DND-41 (cell line): ENCODE measurements around the gene GOLGA1.

ENCODE experiments used
- ATAC-seq: fragments of 200-7000 bp; cut with Tn5 transposase; 3 replicates; pipeline ENCODE4 v1.9.1; 2021; ENCODE audit warnings: low read depth; ENCODE audit not compliant: insufficient read depth
- DNase-seq: peaks from one replicate; pipeline ENCODE4 v3.0.0-alpha.2; 2020
- H2AFZ ChIP-seq: 2 replicates; pipeline ENCODE4 v1.6.0; 2012; ENCODE audit warnings: low read depth, low read length
- H3K27ac ChIP-seq: 2 replicates; pipeline ENCODE4 v1.5.1; 2012; ENCODE audit warnings: low read length, inconsistent platforms
- H3K27me3 ChIP-seq: fragments of 200-600 bp; sonication (generic); 2 replicates; pipeline ENCODE4 v1.6.0; 2012; ENCODE audit warnings: low read length, mild to moderate bottlenecking, inconsistent platforms; ENCODE audit not compliant: insufficient read depth, poor library complexity
- H3K36me3 ChIP-seq: 2 replicates; pipeline ENCODE4 v1.5.1; 2012; ENCODE audit warnings: low read length, inconsistent platforms; ENCODE audit not compliant: insufficient read depth
- H3K4me1 ChIP-seq: 2 replicates; pipeline ENCODE4 v1.5.1; 2012; ENCODE audit warnings: mild to moderate bottlenecking, low read length; ENCODE audit not compliant: insufficient read depth
- H3K4me2 ChIP-seq: 2 replicates; pipeline ENCODE4 v1.6.0; 2012; ENCODE audit warnings: mild to moderate bottlenecking, moderate library complexity, low read length, inconsistent platforms; ENCODE audit not compliant: insufficient read depth
- H3K4me3 ChIP-seq, 2 experiments: fragments of 200-600 bp in 1 of 2; shearing (Covaris generic) in 1 of 2; 2 replicates each; pipeline ENCODE4 v1.5.1; 2012 to 2016; ENCODE audit warnings: inconsistent platforms in 2 of 2, low read length in 2 of 2, mild to moderate bottlenecking in 2 of 2, low read depth in 1 of 2, moderate library complexity in 1 of 2
- H3K79me2 ChIP-seq: 2 replicates; pipeline ENCODE4 v1.6.0; 2012; ENCODE audit warnings: low read length, inconsistent platforms; ENCODE audit not compliant: insufficient read depth
- H3K9ac ChIP-seq: 2 replicates; pipeline ENCODE4 v1.6.0; 2012; ENCODE audit warnings: low read depth, mild to moderate bottlenecking, inconsistent platforms, low read length, moderate library complexity
- H3K9me3 ChIP-seq: 2 replicates; pipeline ENCODE4 v1.5.1; 2012; ENCODE audit warnings: low read length, moderate library complexity, mild to moderate bottlenecking, inconsistent platforms; ENCODE audit not compliant: insufficient read depth, severe bottlenecking
- H4K20me1 ChIP-seq: 2 replicates; pipeline ENCODE4 v1.6.0; 2012; ENCODE audit warnings: low read length; ENCODE audit not compliant: insufficient read depth
- EZH2 ChIP-seq: IDR thresholded peaks from 3 replicates; pipeline ENCODE4 v1.6.1; 2012; ENCODE audit warnings: borderline replicate concordance, low read depth, mild to moderate bottlenecking, moderate library complexity, low read length, inconsistent platforms; ENCODE audit not compliant: severe bottlenecking
- TF ChIP-seq, protein P1 (sequence below): IDR thresholded peaks from 2 replicates; pipeline ENCODE4 v1.5.1; 2012; ENCODE audit warnings: borderline replicate concordance, low read length, moderate library complexity, mild to moderate bottlenecking; ENCODE audit not compliant: poor library complexity, severe bottlenecking; ENCODE audit errors: extremely low read depth

The GOLGA1 gene

GRCh38 chr9:124868511-124869465 is 72.1 kb downstream of the GOLGA1 start:
- H3K4me3 ChIP-seq = peak overlapping the region; percentile 74 to 92
- DNase-seq = peak; percentile 91
- peak overlapping the region; percentile 93 for H3K9ac ChIP-seq
- peak overlapping the region; percentile 77 for H2AFZ ChIP-seq
- TF ChIP-seq, protein P1, sequence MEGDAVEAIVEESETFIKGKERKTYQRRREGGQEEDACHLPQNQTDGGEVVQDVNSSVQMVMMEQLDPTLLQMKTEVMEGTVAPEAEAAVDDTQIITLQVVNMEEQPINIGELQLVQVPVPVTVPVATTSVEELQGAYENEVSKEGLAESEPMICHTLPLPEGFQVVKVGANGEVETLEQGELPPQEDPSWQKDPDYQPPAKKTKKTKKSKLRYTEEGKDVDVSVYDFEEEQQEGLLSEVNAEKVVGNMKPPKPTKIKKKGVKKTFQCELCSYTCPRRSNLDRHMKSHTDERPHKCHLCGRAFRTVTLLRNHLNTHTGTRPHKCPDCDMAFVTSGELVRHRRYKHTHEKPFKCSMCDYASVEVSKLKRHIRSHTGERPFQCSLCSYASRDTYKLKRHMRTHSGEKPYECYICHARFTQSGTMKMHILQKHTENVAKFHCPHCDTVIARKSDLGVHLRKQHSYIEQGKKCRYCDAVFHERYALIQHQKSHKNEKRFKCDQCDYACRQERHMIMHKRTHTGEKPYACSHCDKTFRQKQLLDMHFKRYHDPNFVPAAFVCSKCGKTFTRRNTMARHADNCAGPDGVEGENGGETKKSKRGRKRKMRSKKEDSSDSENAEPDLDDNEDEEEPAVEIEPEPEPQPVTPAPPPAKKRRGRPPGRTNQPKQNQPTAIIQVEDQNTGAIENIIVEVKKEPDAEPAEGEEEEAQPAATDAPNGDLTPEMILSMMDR = peak; percentile 55
- no peak for TF ChIP-seq EZH2
- peaks cover 60% of the 10 kb centered on the region for H3K79me2 ChIP-seq
- no peaks in the 10 kb centered on the region for H3K9me3 ChIP-seq
- no peaks in the 10 kb centered on the region for H3K27me3 ChIP-seq
- H4K20me1 ChIP-seq = peaks cover 42% of the 10 kb centered on the region
- peaks cover 37% of the 10 kb centered on the region for H3K4me1 ChIP-seq
- peak overlapping the region; percentile 90 for H3K4me2 ChIP-seq
- H3K36me3 ChIP-seq = peaks cover 39% of the 10 kb centered on the region
- peak overlapping the region; percentile 93 for H3K27ac ChIP-seq
- ATAC-seq = peak; percentile 83

DNA sequence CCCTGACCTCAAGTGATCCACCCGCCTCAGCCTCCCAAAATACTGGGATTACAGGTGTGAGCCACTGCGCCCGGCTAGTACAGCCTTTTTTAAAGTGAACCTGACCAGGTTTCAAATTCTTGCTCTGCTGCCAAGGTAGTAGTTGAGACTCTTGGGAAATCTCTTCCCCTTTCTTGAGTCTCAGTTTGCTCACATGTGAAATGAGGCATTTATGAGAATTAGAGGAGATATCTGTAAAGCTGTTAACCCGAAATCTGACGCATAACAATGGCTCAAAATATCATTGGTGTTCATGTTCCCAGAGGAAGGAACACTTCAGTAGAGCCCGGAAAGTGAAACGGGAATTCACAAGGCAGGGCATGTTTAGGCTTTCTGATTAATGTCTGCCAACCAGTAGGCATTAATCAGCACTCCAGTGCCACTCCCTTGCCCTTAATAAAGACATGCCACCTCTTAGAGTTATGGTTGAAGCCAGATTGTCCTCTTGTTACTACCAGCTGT is 77.5 kb downstream of the GOLGA1 start:
- Histone ChIP-seq H3K4me1 (peaks cover 51% of the 10 kb centered on the region), H3K4me2 (peak overlapping the region; percentile 86; the same call in 1 of the 2 replicates), H3K9me3 (no peaks in the 10 kb centered on the region), H3K4me3 (no peak overlapping the region), H3K79me2 (peaks cover 43% of the 10 kb centered on the region), H3K27me3 (no peaks in the 10 kb centered on the region), H2AFZ (no peak overlapping the region), H4K20me1 (peaks cover 31% of the 10 kb centered on the region), H3K9ac (peak overlapping the region; percentile 79; the same call in 1 of the 2 replicates), H3K27ac (no peak overlapping the region), H3K36me3 (peaks cover 32% of the 10 kb centered on the region)
- DNase-seq (no peak), ATAC-seq (no peak)
- no peak for TF ChIP-seq EZH2
- TF ChIP-seq, protein P1 = no peak

- H3K27ac ChIP-seq = peak within 1 kb of the TSS; percentile 91
- H3K4me1 ChIP-seq = peaks cover 38% of the 10 kb centered on the region
- TF ChIP-seq, protein P1 = peak; percentile 28
- no peak for TF ChIP-seq EZH2
- peak; percentile 91 for ATAC-seq
- no peaks in the 10 kb centered on the region for H3K9me3 ChIP-seq
- H4K20me1 ChIP-seq = peaks cover 49% of the 10 kb centered on the region
- H3K79me2 ChIP-seq = peaks cover 35% of the 10 kb centered on the region
- H3K4me3 ChIP-seq = peak within 1 kb of the TSS; percentile 61 to 92
- DNase-seq = peak; percentile 93
- H3K9ac ChIP-seq = peak within 1 kb of the TSS; percentile 79
- peak within 1 kb of the TSS; percentile 89 for H2AFZ ChIP-seq
- no peaks in the 10 kb centered on the region for H3K27me3 ChIP-seq
- peak within 1 kb of the TSS; percentile 93 for H3K4me2 ChIP-seq
- peaks cover 50% of the 10 kb centered on the region for H3K36me3 ChIP-seq
Measured at GRCh38 chr9:124861342-124862229, 79.3 kb downstream of the GOLGA1 start, which contains the start of the genes ARPC5L and RPL35. Gene ARPC5L (plus strand): TSS chr9:124862130. CDS start chr9:124869291, 7,161 bp downstream. Gene RPL35 (minus strand): TSS chr9:124861957. CDS start chr9:124861912, 45 bp downstream.
